GM12878 (cell line): Measurements from ENCODE around the gene ADGRV1.

ENCODE experiments used
- BMI1 ChIP-seq: fragments of 450-650 bp; IDR thresholded peaks from 2 replicates; pipeline ENCODE4 v1.6.1; 2016; ENCODE audit warnings: mild to moderate bottlenecking, moderate library complexity, borderline replicate concordance
- E4F1 ChIP-seq: fragments of 450-650 bp; IDR thresholded peaks from 2 replicates; pipeline ENCODE4 v1.6.1; 2018; ENCODE audit warnings: borderline replicate concordance, mild to moderate bottlenecking; ENCODE audit not compliant: partially characterized antibody
- EZH2 ChIP-seq: IDR thresholded peaks from 2 replicates; pipeline ENCODE4 v1.6.1; 2012; ENCODE audit warnings: low read depth, mild to moderate bottlenecking, control low read depth, inconsistent platforms, low read length, borderline replicate concordance; ENCODE audit not compliant: control insufficient read depth
- MTA3 ChIP-seq: IDR thresholded peaks from 2 replicates; pipeline ENCODE4 v1.6.1; 2012; ENCODE audit warnings: low read length, inconsistent platforms, borderline replicate concordance
- NR2F1 ChIP-seq: fragments of 450-650 bp; conservative IDR thresholded peaks from 2 replicates; pipeline ENCODE4 v1.6.1; 2017; ENCODE audit warnings: mild to moderate bottlenecking
- PBX3 ChIP-seq: IDR thresholded peaks from 2 replicates; pipeline ENCODE4 v1.6.1; 2011; ENCODE audit warnings: mild to moderate bottlenecking, low read depth, low read length, moderate library complexity; ENCODE audit not compliant: insufficient replicate concordance
- POLR2A ChIP-seq: IDR thresholded peaks from 2 replicates; pipeline ENCODE4 v1.6.1; 2011; ENCODE audit warnings: low read depth, mild to moderate bottlenecking, low read length
- RFX5 ChIP-seq: IDR thresholded peaks from 2 replicates; pipeline ENCODE4 v1.6.1; 2011; ENCODE audit warnings: low read depth, low read length, improper control_type of control experiment
- SIN3A ChIP-seq: IDR thresholded peaks from 2 replicates; pipeline ENCODE4 v1.6.1; 2012; ENCODE audit warnings: low read depth, low read length, improper control_type of control experiment
- SMC3 ChIP-seq: IDR thresholded peaks from 2 replicates; pipeline ENCODE4 v1.6.1; 2011; ENCODE audit warnings: low read length, improper control_type of control experiment, borderline replicate concordance
- TF ChIP-seq, protein P1 (sequence below): fragments of 450-650 bp; IDR thresholded peaks from 2 replicates; pipeline ENCODE4 v1.6.1; 2017; ENCODE audit warnings: mild to moderate bottlenecking

DNA sequence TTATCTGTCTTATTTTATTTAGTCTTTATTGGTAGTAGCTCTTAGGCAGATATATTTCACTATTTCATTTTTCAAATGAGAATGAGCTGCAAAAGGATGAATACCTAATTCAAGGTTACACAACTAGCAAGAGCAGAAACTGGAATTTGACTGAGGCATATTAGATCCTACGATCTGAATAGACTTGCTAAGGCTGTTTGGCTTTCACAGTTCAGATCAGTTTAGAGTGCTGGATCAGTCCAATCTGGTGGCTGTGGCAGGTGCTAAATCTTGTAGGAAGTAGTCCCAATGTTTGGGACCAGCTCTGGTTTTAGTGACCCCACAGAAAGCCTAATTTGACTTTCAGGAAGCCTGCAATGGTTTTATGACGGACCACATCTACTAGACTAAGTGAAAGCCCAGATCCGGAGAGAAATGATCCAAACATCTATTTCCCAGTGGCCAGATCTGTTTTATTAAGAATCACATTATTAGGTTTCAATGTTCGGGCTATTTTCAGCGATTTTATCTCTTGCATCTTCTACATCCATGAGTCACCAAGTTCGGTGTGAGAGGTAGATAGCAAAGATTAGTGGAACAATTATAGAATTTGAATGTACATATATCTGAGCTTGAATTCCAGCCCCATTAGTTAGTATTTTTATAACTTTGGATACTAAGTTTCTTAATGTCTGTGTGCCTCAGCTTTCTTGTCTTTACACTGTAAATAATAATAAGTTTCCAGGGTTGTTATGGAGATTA lies 359.5 kb downstream of the ADGRV1 start:
- TF ChIP-seq SIN3A (no peak), POLR2A (no peak), E4F1 (no peak), PBX3 (no peak), BMI1 (no peak), SMC3 (no peak), MTA3 (no peak), RFX5 (no peak), EZH2 (no peak), NR2F1 (no peak)
- TF ChIP-seq, protein P1, sequence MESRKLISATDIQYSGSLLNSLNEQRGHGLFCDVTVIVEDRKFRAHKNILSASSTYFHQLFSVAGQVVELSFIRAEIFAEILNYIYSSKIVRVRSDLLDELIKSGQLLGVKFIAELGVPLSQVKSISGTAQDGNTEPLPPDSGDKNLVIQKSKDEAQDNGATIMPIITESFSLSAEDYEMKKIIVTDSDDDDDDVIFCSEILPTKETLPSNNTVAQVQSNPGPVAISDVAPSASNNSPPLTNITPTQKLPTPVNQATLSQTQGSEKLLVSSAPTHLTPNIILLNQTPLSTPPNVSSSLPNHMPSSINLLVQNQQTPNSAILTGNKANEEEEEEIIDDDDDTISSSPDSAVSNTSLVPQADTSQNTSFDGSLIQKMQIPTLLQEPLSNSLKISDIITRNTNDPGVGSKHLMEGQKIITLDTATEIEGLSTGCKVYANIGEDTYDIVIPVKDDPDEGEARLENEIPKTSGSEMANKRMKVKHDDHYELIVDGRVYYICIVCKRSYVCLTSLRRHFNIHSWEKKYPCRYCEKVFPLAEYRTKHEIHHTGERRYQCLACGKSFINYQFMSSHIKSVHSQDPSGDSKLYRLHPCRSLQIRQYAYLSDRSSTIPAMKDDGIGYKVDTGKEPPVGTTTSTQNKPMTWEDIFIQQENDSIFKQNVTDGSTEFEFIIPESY = no peak
